GM12892 (cell line): Measurements from ENCODE around the gene MCAT.

Experiments
- POLR2A ChIP-seq: IDR thresholded peaks from 2 replicates; pipeline ENCODE4 v1.6.1; 2011; ENCODE audit warnings: low read depth, low read length, control low read depth
- POLR2AphosphoS5 ChIP-seq: IDR thresholded peaks from 2 replicates; pipeline ENCODE4 v1.6.1; 2011; ENCODE audit warnings: low read depth, low read length, control low read depth
- TAF1 ChIP-seq: IDR thresholded peaks from 2 replicates; pipeline ENCODE4 v1.6.1; 2011; ENCODE audit warnings: low read depth, mild to moderate bottlenecking, control low read depth, low read length, borderline replicate concordance

DNA sequence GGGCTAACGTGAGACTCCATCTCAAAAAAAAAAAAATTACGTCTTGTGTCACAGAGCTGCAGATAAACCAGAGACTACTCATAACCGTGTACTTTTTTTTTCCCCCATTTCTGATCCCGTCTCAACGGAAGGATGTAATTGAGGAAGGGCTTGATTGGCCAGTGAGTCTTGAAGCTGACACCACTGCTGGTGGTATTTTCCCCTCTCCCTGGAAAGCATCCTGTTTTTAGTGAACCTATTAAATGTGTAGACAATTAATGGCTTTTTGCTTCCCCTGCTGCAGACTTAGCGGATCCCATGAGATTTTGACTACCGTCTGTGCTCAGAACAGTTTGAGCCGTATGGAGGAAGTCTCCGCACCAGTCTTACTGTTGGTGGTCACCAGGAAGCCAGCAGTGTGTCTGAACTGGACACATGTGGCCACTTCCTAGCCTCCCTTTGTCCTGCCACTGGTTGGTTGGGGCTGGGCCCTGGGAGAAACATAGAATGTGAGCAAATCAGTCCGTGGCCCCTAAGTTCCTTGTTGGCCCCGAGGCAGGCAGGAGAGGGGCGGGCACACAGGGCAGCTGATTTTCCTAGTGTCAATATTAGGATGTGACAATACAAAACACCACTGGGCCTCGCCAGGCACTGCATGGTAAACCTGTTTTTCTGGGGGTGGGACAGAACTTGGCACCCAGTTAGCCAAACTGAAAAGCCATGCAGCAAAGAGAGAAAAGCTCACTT, 29.5 kb downstream of the MCAT start:
- TF ChIP-seq POLR2A: no peak
- TF ChIP-seq POLR2AphosphoS5: no peak
- TF ChIP-seq TAF1: no peak
